ENCODE results near the gene RUVBL1. TPM values are rescaled to one million over a fixed set of nuclear protein-coding genes. Genes with fewer than 3 reads are reported as not detected.

The RUVBL1 gene
- polyA plus RNA-seq, 1 experiment = 83.3 TPM

- no peak for TF ChIP-seq CTCF (IDR thresholded peaks at IDR 0.05; ENCODE audit: low read depth, low read length)
- Histone ChIP-seq H3K9me3 (ENCODE audit: control insufficient read depth, insufficient read depth, low read length) (no peaks in the 10 kb centered on the region), H3K27ac (ENCODE audit: low read depth, low read length) (no peak overlapping the region), H3K4me3 (ENCODE audit: low read depth, low read length) (peak overlapping the region; percentile 22), H3K27me3 (ENCODE audit: control insufficient read depth, insufficient read depth, low read length) (no peaks in the 10 kb centered on the region)
- CTCF ChIA-PET = interaction anchor here (0.7 to 2.6 kb wide), 9 partner anchors 8 to 59 kb away, joined by 3 to 15 read pairs (median 5); no protein-coding TSS in a partner anchor
- DNase-seq (ENCODE audit: low read depth, low spot score) = no peak
- POLR2A ChIA-PET = interaction anchor here (1.0 to 1.6 kb wide), 2 partner anchors 23 to 59 kb away, joined by 3 to 5 read pairs; partner anchors contain the start of gene SEC61A1
Measured at GRCh38 chr3:128074851-128075521, 48.6 kb downstream of the RUVBL1 start.

GRCh38 chr3:128073807-128074206 lies 49.8 kb downstream of the RUVBL1 start:
- ChIA-PET POLR2A (interaction anchor here (0.6 to 1.2 kb wide), 2 partner anchors 10 to 22 kb away, joined by 3 to 4 read pairs; partner anchors contain the start of gene SEC61A1), CTCF (interaction anchor here (0.6 to 2.6 kb wide), 5 partner anchors 8 to 428 kb away, joined by 3 to 15 read pairs (median 4); no protein-coding TSS in a partner anchor)
- TF ChIP-seq CTCF (IDR thresholded peaks at IDR 0.05; ENCODE audit: low read depth, low read length) = no peak
- no peaks in the 10 kb centered on the region for H3K27me3 ChIP-seq (ENCODE audit: control insufficient read depth, insufficient read depth, low read length)
- H3K9me3 ChIP-seq (ENCODE audit: control insufficient read depth, insufficient read depth, low read length) = no peaks in the 10 kb centered on the region; the same call in 1 of the 2 replicates
- DNase-seq (ENCODE audit: low read depth, low spot score) = no peak
- no peak overlapping the region for H3K27ac ChIP-seq (ENCODE audit: low read depth, low read length)
- no peak overlapping the region for H3K4me3 ChIP-seq (ENCODE audit: low read depth, low read length)

GRCh38 chr3:128073185-128073725 lies 50.4 kb downstream of the RUVBL1 start:
- DNase-seq (ENCODE audit: low read depth, low spot score) = no peak
- TF ChIP-seq CTCF (IDR thresholded peaks at IDR 0.05; ENCODE audit: low read depth, low read length) = no peak
- CTCF ChIA-PET = interaction anchor here (0.6 to 2.6 kb wide), 4 partner anchors 8 to 414 kb away, joined by 3 to 15 read pairs (median 4); no protein-coding TSS in a partner anchor
- H3K27me3 ChIP-seq (ENCODE audit: control insufficient read depth, insufficient read depth, low read length) = no peaks in the 10 kb centered on the region
- no peak overlapping the region for H3K4me3 ChIP-seq (ENCODE audit: low read depth, low read length)
- no peaks in the 10 kb centered on the region; the same call in 1 of the 2 replicates for H3K9me3 ChIP-seq (ENCODE audit: control insufficient read depth, insufficient read depth, low read length)
- POLR2A ChIA-PET = interaction anchor here (0.6 to 1.2 kb wide), 2 partner anchors 10 to 21 kb away, joined by 3 to 4 read pairs; partner anchors contain the start of gene SEC61A1
- no peak overlapping the region for H3K27ac ChIP-seq (ENCODE audit: low read depth, low read length)

- DNase-seq (ENCODE audit: low read depth, low spot score) = no peak
- no peak overlapping the region for H3K4me3 ChIP-seq (ENCODE audit: low read depth, low read length)
- no peaks in the 10 kb centered on the region; the same call in 1 of the 2 replicates for H3K9me3 ChIP-seq (ENCODE audit: control insufficient read depth, insufficient read depth, low read length)
- POLR2A ChIA-PET = no interaction called here
- CTCF ChIA-PET = interaction anchor here (2.6 kb wide), 1 partner anchor 61 kb away, joined by 15 read pairs; no protein-coding TSS in a partner anchor
- H3K27me3 ChIP-seq (ENCODE audit: control insufficient read depth, insufficient read depth, low read length) = no peaks in the 10 kb centered on the region
- no peak for TF ChIP-seq CTCF (IDR thresholded peaks at IDR 0.05; ENCODE audit: low read depth, low read length)
- H3K27ac ChIP-seq (ENCODE audit: low read depth, low read length) = no peak overlapping the region
Measured at GRCh38 chr3:128072454-128073184, 51.0 kb downstream of the RUVBL1 start.

Measured in AG04450 (cell line).